ENCODE results near the gene ZNF22. TPM values are rescaled to one million over a fixed set of nuclear protein-coding genes. Genes with fewer than 3 reads are reported as not detected.
A peak's percentile ranks its signal among the peaks of the same experiment; 100 is the strongest.

Gene ZNF22
- 42.9 TPM for polyA plus RNA-seq

GRCh38 chr10:45000752-45001380 is at the start of gene ZNF22:
Gene ZNF22, plus strand, starts transcription at chr10:45000923. Its CDS starts 2,446 bp downstream, at chr10:45003369.
- H3K4me3 Mint-ChIP-seq, result peak within 1 kb of the TSS; percentile 87 to 96 (median 94)
- peaks cover 15 to 24% (median 20%) of the 10 kb centered on the region in 3 donors for H3K4me1 Mint-ChIP-seq
- peak within 1 kb of the TSS; percentile 68 to 90 (median 87) for H3K27ac Mint-ChIP-seq
- no peaks in the 10 kb centered on the region for H3K27me3 Mint-ChIP-seq
- peaks cover 5 to 11% (median 9%) of the 10 kb centered on the region in 3 donors for H3K9me3 Mint-ChIP-seq
- peaks cover 7% of the 10 kb centered on the region for H3K36me3 Mint-ChIP-seq

DNA sequence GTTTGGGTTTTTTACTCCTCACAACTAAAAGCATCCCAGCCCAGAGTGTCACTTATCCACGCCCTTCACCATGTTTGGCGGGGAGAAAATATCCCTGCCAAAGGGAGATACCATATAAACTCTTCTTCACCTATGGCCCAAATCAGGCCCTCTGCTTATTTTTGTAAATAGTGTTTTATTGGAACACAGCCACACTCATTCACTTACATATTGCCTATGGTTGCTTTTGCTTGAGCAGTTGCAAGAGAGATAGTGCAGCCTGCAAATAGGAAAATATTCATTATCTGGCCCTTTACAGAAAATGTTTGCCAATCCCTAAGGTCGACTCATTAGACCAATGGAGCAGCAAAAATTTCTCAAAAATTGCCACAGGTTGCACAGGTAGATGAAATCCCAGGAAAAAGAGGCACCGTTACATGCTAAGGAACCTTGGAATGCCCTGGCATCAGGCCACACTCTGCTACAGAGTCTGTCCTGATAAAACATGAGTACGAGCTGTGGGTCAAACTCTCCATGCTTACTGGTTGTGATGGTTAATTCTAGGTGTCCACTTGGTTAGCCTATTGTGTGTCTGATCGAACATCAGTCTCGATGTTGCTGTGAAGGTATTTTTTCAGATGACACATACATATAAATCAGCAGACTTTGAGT is 49.0 kb upstream of the ZNF22 start:
- H3K9me3 Mint-ChIP-seq, result peaks cover 0 to 1% (median 0%) of the 10 kb centered on the region in 3 donors
- no peak overlapping the region for H3K27ac Mint-ChIP-seq
- peaks cover 4% of the 10 kb centered on the region for H3K27me3 Mint-ChIP-seq
- H3K36me3 Mint-ChIP-seq, result peaks cover 12% of the 10 kb centered on the region
- H3K4me1 Mint-ChIP-seq, result peaks cover 16 to 27% (median 19%) of the 10 kb centered on the region in 3 donors
- no peak overlapping the region for H3K4me3 Mint-ChIP-seq

DNA sequence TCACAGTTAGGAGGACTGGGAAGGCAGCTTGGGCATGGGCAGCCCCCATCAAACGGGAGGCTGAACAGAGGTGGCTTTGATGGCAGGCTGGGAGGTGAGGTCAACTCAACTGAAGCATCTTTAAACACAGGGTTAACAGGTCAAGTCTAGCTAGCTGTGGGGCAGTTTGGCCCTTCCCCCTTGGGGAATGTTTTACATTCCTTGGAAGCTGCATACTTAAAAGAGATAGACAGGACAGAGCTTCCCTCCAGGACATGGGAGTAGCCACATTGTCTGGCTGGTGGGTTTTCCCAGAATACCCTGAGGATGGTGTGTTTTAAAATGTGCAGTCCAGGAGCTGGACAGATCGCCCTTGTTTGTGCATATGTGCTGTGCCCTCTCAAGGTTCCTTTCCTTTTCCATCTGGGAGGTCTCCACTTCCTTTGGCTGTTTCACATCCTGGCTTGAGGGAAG is 47.9 kb upstream of the ZNF22 start:
- Mint-ChIP-seq H3K4me3 (no peak overlapping the region), H3K27ac (no peak overlapping the region), H3K9me3 (peaks cover 0 to 1% (median 0%) of the 10 kb centered on the region in 3 donors), H3K36me3 (peaks cover 12% of the 10 kb centered on the region), H3K27me3 (peaks cover 4% of the 10 kb centered on the region), H3K4me1 (peaks cover 13 to 23% (median 18%) of the 10 kb centered on the region in 3 donors)

DNA sequence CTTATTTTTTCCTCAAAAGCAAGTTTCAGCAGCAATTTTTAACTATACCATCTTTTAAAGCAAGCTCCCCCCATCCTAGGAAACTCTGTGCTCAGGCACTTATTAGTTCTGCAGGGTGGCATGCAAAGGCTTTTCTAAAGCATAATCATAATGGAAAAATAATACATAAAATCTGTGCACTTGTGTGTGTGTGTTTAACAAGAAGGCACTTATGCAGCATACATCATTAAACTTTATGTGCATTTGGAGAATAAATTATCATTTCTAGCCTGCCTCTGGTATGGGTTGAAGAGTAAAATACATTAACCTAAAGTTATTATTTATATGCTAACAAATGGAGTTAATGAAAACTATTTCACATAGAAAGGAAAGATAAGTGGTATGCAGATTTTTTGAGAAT is 46.7 kb upstream of the ZNF22 start:
- peak overlapping the region in 1 of 3 donors; percentile 16 for H3K27ac Mint-ChIP-seq
- peaks cover 0 to 1% (median 0%) of the 10 kb centered on the region in 3 donors for H3K9me3 Mint-ChIP-seq
- peaks cover 12% of the 10 kb centered on the region for H3K36me3 Mint-ChIP-seq
- H3K4me3 Mint-ChIP-seq, result peak overlapping the region in 1 of 4 donors; percentile 60
- no peaks in the 10 kb centered on the region for H3K27me3 Mint-ChIP-seq
- peaks cover 14 to 21% (median 16%) of the 10 kb centered on the region in 3 donors for H3K4me1 Mint-ChIP-seq

DNA sequence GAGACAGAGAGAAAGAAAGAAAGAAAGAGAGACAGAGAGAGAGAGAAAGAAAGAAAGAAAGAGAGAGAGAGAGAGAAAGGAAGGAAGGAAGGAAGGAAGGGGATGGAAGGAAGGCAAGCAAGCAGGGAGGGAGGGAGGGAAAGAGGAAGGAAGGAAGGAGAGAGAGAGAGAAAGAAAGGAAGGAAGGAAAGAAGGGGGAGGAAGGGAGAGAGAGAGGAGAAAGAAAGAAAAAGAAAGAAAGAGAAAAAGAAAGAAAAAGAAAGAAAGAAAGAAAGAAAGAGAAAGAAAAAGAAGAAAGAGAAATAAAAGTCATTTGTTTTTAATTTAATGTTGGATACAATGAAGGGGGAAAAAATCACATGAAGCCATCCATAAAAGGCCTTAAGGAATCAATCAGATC is 45.8 kb upstream of the ZNF22 start:
- Mint-ChIP-seq H3K4me1 (peaks cover 14 to 16% (median 15%) of the 10 kb centered on the region in 3 donors), H3K27me3 (no peaks in the 10 kb centered on the region), H3K27ac (no peak overlapping the region), H3K4me3 (peak overlapping the region in 2 of 4 donors; percentile 28 to 32), H3K36me3 (peaks cover 12% of the 10 kb centered on the region), H3K9me3 (peaks cover 0 to 1% (median 0%) of the 10 kb centered on the region in 3 donors)

- Mint-ChIP-seq H3K4me3 (peak overlapping the region in 1 of 4 donors; percentile 52), H3K27me3 (no peaks in the 10 kb centered on the region), H3K27ac (peak overlapping the region in 1 of 3 donors; percentile 58), H3K4me1 (peaks cover 15 to 18% (median 16%) of the 10 kb centered on the region in 3 donors), H3K36me3 (peaks cover 12% of the 10 kb centered on the region), H3K9me3 (peaks cover 0 to under 1% (median 0%) of the 10 kb centered on the region in 3 donors)
Observed at GRCh38 chr10:44955413-44956070, 45.2 kb upstream of the ZNF22 start.

DNA sequence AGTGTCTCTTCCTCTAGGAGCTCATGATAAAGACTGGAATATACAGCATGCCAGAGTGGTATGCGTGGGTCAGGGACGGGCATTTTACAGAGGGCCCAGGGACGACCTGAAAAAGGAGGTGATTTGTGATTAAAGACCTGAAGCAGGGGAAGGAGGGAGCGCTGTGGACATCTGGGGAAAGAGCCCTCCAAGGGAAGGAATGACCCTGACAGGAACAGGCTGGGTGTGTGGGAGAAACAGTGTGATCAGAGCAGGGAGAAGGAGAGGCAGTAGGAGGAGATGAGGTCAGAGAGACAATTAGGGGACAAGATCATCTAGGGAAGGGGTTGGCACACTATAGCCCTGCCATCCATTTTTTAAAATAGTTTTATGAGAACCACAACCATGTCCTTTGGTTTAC is 44.5 kb upstream of the ZNF22 start:
- H3K4me3 Mint-ChIP-seq, result peak overlapping the region in 2 of 4 donors; percentile 52 to 63

DNA sequence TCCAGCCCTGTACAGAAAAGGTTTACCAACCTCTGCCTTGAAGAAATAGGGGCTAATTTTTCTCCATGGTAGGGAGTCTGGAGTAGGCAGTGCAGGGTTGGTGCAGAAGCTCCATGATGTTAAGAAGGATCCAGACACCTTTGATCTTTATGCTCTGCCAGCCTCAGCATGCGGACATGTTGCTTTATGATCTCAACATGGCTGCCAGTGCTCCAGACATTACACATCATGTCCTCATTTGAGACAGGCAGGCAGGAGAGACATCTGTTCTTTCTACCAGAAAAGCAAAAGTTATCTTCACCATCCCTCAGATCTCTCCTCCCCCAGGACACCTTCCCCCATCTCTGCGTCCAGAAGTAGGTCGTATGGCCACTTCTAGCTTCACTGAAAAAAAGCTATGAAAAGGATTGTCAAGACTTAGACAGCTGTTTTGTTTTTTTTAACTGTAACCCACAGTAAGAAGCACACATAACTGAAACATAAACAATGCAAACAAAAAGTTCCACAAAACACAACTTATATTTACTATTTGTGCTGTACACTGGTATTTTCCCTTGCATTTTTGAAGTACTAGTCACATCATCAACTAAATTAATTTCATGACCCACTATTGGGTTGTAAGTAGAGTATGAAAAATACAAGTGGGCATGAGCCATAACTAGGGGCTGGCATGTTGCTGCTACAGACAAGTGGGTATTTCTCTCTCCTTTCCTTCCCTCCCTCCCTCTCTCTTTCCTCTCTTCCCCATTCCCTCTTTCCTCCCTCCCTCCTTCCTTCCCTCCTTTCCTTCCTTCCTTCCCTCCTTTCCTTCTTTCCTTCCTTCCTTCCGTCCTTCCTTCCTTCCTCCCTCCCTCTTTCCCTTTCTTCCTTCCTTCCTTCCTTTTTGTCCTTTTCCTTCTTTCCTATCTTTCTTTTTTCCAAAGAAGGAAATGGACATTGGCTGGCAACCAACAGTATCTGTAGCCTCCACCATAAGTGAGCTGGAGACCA is 43.7 kb upstream of the ZNF22 start:
- peak overlapping the region in 2 of 4 donors; percentile 71 to 91 for H3K4me3 Mint-ChIP-seq
- H3K9me3 Mint-ChIP-seq, result no peaks in the 10 kb centered on the region
- H3K27ac Mint-ChIP-seq, result peak overlapping the region in 1 of 3 donors; percentile 50
- no peaks in the 10 kb centered on the region for H3K27me3 Mint-ChIP-seq
- peaks cover 13 to 21% (median 17%) of the 10 kb centered on the region in 3 donors for H3K4me1 Mint-ChIP-seq
- H3K36me3 Mint-ChIP-seq, result peaks cover 12% of the 10 kb centered on the region

More for the DNA sequence above, 44.5 kb upstream of the ZNF22 start:
- peak overlapping the region in 1 of 3 donors; percentile 58 for H3K27ac Mint-ChIP-seq
- H3K27me3 Mint-ChIP-seq, result no peaks in the 10 kb centered on the region
- no peaks in the 10 kb centered on the region for H3K9me3 Mint-ChIP-seq
- peaks cover 12% of the 10 kb centered on the region for H3K36me3 Mint-ChIP-seq
- H3K4me1 Mint-ChIP-seq, result peaks cover 13 to 21% (median 18%) of the 10 kb centered on the region in 3 donors

DNA sequence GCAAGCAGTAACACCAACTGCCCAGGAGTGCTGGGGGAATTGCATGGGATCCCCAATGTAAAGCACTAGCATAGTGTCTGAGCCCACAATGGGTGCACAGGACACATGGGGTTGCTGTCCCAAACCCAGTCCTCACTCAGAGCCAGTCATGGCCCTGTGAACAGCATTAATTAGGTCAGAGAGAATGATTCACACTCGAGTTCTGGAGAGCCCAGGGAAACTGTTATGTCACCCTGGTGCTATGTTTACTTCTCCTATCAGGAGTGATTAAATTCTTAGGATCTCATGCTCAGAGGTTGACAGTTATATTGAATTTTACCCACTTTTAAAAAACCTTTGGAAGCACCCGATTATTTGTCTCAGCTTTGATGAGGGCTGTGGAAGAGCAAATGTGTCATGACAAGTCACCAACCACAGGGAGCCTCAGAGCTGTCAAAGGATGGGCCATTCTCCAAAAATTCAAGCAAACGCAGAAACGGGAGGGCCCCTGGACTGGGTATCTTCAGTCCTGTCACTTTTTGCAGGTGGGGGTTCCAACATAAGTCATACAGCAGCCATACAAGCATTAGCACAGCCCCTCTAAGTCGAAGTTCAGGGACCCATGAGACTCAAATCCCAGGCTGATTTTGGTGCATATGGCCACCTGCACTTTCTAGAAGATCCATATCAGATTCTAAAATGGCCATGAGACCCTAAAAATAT is 42.4 kb upstream of the ZNF22 start:
- H3K36me3 Mint-ChIP-seq, result peaks cover 12% of the 10 kb centered on the region
- peak overlapping the region in 2 of 3 donors; percentile 75 to 76 for H3K27ac Mint-ChIP-seq
- peaks cover 18 to 27% (median 21%) of the 10 kb centered on the region in 3 donors for H3K4me1 Mint-ChIP-seq
- H3K4me3 Mint-ChIP-seq, result peak overlapping the region; percentile 87 to 97 (median 93)
- H3K27me3 Mint-ChIP-seq, result no peaks in the 10 kb centered on the region
- H3K9me3 Mint-ChIP-seq, result no peaks in the 10 kb centered on the region

GRCh38 chr10:44958898-44959246 is 41.9 kb upstream of the ZNF22 start:
- Mint-ChIP-seq H3K4me3 (peak overlapping the region; percentile 87 to 97 (median 93)), H3K36me3 (peaks cover 10% of the 10 kb centered on the region), H3K9me3 (no peaks in the 10 kb centered on the region), H3K4me1 (peaks cover 23 to 32% (median 26%) of the 10 kb centered on the region in 3 donors), H3K27me3 (no peaks in the 10 kb centered on the region), H3K27ac (peak overlapping the region; percentile 75 to 89 (median 76))

DNA sequence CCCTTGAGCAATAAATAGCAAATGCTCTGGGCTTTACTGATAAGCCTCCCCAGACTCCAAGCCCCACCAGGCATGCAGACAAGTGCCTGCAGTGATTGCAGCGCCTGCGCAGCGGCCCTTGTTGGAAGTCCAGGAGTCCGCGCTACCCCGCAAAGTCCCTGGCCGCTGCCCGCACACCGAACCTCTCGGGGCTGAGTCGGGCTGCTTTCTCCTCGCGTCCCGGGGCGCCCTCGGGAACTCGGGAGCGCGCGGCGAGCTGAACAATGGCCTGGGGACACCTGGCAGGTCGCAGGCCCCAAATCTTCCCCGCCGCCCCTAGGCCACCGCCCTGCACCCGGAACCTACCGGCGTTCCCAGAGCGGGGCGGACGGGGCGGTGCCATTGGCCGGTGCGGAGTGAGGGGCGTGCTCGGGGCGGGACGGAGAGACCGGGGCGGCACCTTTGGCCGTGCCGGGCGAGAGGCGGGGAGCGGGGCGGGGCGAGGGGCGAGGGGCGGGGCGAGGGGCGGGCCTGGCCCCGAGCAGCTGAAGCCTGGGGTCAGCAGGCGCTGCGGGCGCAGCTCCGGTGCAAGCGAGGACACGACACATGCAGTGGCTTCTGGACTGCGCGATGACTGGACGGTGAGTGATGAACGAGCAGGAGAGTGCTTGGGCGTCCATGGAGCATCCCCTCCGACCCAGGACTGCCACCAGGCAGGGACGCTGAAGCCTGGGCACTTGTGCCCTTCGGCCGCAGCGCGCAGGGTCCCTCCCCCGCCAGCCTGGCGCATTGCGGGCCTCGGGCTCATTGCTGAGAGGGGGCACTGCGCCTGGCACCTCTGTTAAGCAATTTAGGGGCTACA is 41.3 kb upstream of the ZNF22 start, which contains the start of gene RASSF4:
Gene RASSF4, plus strand, starts transcription at position 556 of the 841 bp plus-strand sequence. CDS start 10,401 bp downstream, outside the sequence.
- H3K4me1 Mint-ChIP-seq, result peaks cover 29 to 37% (median 30%) of the 10 kb centered on the region in 3 donors
- peak within 1 kb of the TSS; percentile 87 to 97 (median 93) for H3K4me3 Mint-ChIP-seq
- no peaks in the 10 kb centered on the region for H3K27me3 Mint-ChIP-seq
- H3K36me3 Mint-ChIP-seq, result peaks cover 6% of the 10 kb centered on the region
- no peaks in the 10 kb centered on the region for H3K9me3 Mint-ChIP-seq
- H3K27ac Mint-ChIP-seq, result peak within 1 kb of the TSS; percentile 75 to 89 (median 76)

DNA sequence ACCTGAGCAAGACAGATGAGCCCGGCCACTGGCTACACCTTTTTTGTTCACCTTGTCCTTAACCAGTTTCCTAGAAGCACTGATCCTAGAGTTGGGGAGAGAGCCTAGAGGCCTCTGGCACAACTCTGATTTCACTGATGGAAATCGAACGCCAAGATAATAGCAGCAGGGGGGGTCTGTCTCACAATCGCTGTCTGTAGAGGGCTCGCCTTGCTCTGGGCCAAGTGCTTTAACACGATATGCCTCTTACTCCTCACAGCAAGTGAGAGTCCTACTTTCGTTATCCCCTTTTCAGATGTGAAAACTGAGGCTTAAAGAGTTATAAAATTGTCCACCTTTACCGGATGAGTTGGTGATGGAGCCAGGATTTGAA is 40.6 kb upstream of the ZNF22 start:
- Mint-ChIP-seq H3K4me3 (peak overlapping the region; percentile 87 to 97 (median 93)), H3K27me3 (no peaks in the 10 kb centered on the region), H3K4me1 (peaks cover 29 to 43% (median 35%) of the 10 kb centered on the region in 3 donors), H3K36me3 (peaks cover 4% of the 10 kb centered on the region), H3K27ac (no peak overlapping the region), H3K9me3 (no peaks in the 10 kb centered on the region)
